ENCODE data around the gene NACC2. TPM values are rescaled to one million over a fixed set of nuclear protein-coding genes. Genes with fewer than 3 reads are reported as not detected.
A peak's percentile ranks its signal among the peaks of the same experiment; 100 is the strongest.

NACC2 gene
- total and polyA plus RNA-seq, 9 of the 15 experiments (the other 6 are each of a cell fraction or from before 2014, with no cell fraction given) = 0.70 to 25.1 (median 5.6) TPM

GRCh38 chr9:135990468-135991429, 104.3 kb downstream of the NACC2 start:
- DNase-seq (ENCODE audit: extremely low read depth in 1 of 4, low spot score in 3 of 4) = peak; percentile 88 to 92 (median 90)
- ChIA-PET POLR2A (interaction anchor here (0.6 to 1.0 kb wide), 2 partner anchors 91 to 265 kb away, joined by 3 to 5 read pairs; no protein-coding TSS in a partner anchor), CTCF (ENCODE audit: low intra/inter-chr PET ratio) (no interaction called here)
- peak; percentile 47 for ATAC-seq
- Histone ChIP-seq H3K27me3 (ENCODE audit: control insufficient read depth in 2 of 2, insufficient read depth in 2 of 2, low read length in 2 of 2) (no peaks in the 10 kb centered on the region), H4K20me1 (replicated peaks; ENCODE audit: control insufficient read depth, insufficient read depth, low read length) (no peaks in the 10 kb centered on the region), H3K79me2 (ENCODE audit: control insufficient read depth, insufficient read depth, low read length) (no peaks in the 10 kb centered on the region), H3K4me1 (replicated peaks in 1 of 2; ENCODE audit: control insufficient read depth in 2 of 2, insufficient read depth in 2 of 2, low read length in 2 of 2) (peaks cover 23 to 93% of the 10 kb centered on the region in 2 experiments), H3K9ac (ENCODE audit: insufficient read depth in 1 of 2, low read depth in 2 of 2, low read length in 2 of 2) (peak overlapping the region in 1 of 2 experiments; percentile 73; a peak in 2 of 4 replicates), H3K9me3 (replicated peaks; ENCODE audit: control insufficient read depth, insufficient read depth, low read depth, low read length) (no peaks in the 10 kb centered on the region), H2AFZ (ENCODE audit: low read depth, low read length) (peak overlapping the region; percentile 14; the same call in 1 of the 2 replicates), H3K4me3 (no peak overlapping the region), H3K9me1 (ENCODE audit: control insufficient read depth, insufficient read depth, low read length) (no peaks in the 10 kb centered on the region), H3K4me2 (ENCODE audit: insufficient read depth, low read length) (peak overlapping the region; percentile 35; the same call in 1 of the 2 replicates), H3K36me3 (ENCODE audit: control insufficient read depth, insufficient read depth, low read length) (no peaks in the 10 kb centered on the region), H3K27ac (ENCODE audit: extremely low read depth, low read depth, low read length) (peak overlapping the region; percentile 51; the same call in 1 of the 3 replicates)
- intact Hi-C loops (cut with micrococcal nuclease) = no loop called here
- peak; percentile 80 for FAIRE-seq
- in situ Hi-C loops (cut with MboI) = no loop called here
- BruUV-seq (replicated peaks) = no TSS peak
- whole genome bisulfite sequencing (ENCODE audit: insufficient coverage, low coverage, missing lambda C conversion rate) = 42% methylated on average over 14 of the region's 21 CpGs
- TF ChIP-seq, protein P1, sequence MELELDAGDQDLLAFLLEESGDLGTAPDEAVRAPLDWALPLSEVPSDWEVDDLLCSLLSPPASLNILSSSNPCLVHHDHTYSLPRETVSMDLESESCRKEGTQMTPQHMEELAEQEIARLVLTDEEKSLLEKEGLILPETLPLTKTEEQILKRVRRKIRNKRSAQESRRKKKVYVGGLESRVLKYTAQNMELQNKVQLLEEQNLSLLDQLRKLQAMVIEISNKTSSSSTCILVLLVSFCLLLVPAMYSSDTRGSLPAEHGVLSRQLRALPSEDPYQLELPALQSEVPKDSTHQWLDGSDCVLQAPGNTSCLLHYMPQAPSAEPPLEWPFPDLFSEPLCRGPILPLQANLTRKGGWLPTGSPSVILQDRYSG (tag; conservative IDR thresholded peaks at IDR 0.05; ENCODE audit: low read depth) = no peak
- TF ChIP-seq ZNF174 (CRISPR knock-in tag; IDR thresholded peaks at IDR 0.05) = no peak
- TF ChIP-seq STAT5B (CRISPR knock-in tag; IDR thresholded peaks at IDR 0.05) = no peak
- TF ChIP-seq ZFPM2 (CRISPR knock-in tag; IDR thresholded peaks at IDR 0.05) = no peak
- no peak for TF ChIP-seq GATA2 (CRISPR knock-in tag; IDR thresholded peaks at IDR 0.05)
- TF ChIP-seq E2F6 (IDR thresholded peaks at IDR 0.05; ENCODE audit: borderline replicate concordance in 1 of 2, extremely low read depth in 1 of 2, insufficient read depth in 1 of 2, insufficient read length in 1 of 2, low read depth in 1 of 2, low read length in 1 of 2, poor library complexity in 1 of 2, severe bottlenecking in 1 of 2) = peak in 1 of 2 experiments; percentile 39
- TF ChIP-seq ZBTB7A (IDR thresholded peaks at IDR 0.05; ENCODE audit: borderline replicate concordance, control insufficient read depth, low read depth, low read length) = 0 out of 2 replicates have a peak, but pooled peaks have one; percentile 14
- no peak for TF ChIP-seq ZC3H8 (IDR thresholded peaks at IDR 0.05)
- TF ChIP-seq MBD2 (IDR thresholded peaks at IDR 0.05; ENCODE audit: borderline replicate concordance, low read depth) = peak; percentile 57
- TF ChIP-seq TEAD4 (IDR thresholded peaks at IDR 0.05; ENCODE audit: low read length) = no peak
- peak; percentile 24; the same call in 1 of the 2 replicates for TF ChIP-seq TEAD4 (CRISPR knock-in tag; IDR thresholded peaks at IDR 0.05; ENCODE audit: borderline replicate concordance)
- TF ChIP-seq SAP30 (IDR thresholded peaks at IDR 0.05; ENCODE audit: borderline replicate concordance, insufficient read depth, low read depth, low read length, poor library complexity, severe bottlenecking) = no peak
- TF ChIP-seq TRIM24 (IDR thresholded peaks at IDR 0.05) = peak in 1 of 2 experiments; percentile 27; a peak in 1 of 4 replicates
- TF ChIP-seq, protein P2, sequence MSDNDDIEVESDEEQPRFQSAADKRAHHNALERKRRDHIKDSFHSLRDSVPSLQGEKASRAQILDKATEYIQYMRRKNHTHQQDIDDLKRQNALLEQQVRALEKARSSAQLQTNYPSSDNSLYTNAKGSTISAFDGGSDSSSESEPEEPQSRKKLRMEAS (CRISPR knock-in tag; IDR thresholded peaks at IDR 0.05) = peak; percentile 68
- TF ChIP-seq CCNT2 (IDR thresholded peaks at IDR 0.05; ENCODE audit: borderline replicate concordance, extremely low read depth, insufficient read length, low read depth, low read length) = peak; percentile 20
- no peak for TF ChIP-seq RBM15 (IDR thresholded peaks at IDR 0.05; ENCODE audit: insufficient read depth, low read length)

All from K562 (cell line).